Suprapubic skin (tissue), 4 donors: ENCODE measurements around the gene GARIN5B. TPM values are rescaled to one million over a fixed set of nuclear protein-coding genes. Genes with fewer than 3 reads are reported as not detected.

ENCODE experiments used
- DNase-seq, 2 donors: peaks; one replicate each; pipeline ENCODE4 v3.0.0-alpha.2; 2019; ENCODE audit warnings: low spot score in 2 of 2
- H3K27ac ChIP-seq: fragments of 200-600 bp; sonication (generic); one replicate; pipeline ENCODE4 v1.5.1; 2019
- H3K27me3 ChIP-seq: fragments of 200-600 bp; sonication (generic); one replicate; pipeline ENCODE4 v1.5.1; 2019
- H3K36me3 ChIP-seq: fragments of 200-600 bp; sonication (generic); one replicate; pipeline ENCODE4 v1.5.1; 2019
- H3K4me1 ChIP-seq: fragments of 200-600 bp; sonication (generic); one replicate; pipeline ENCODE4 v1.5.1; 2019
- H3K4me3 ChIP-seq: fragments of 200-600 bp; sonication (generic); one replicate; pipeline ENCODE4 v1.5.1; 2019; ENCODE audit warnings: mild to moderate bottlenecking
- H3K9me3 ChIP-seq: fragments of 200-600 bp; sonication (generic); one replicate; pipeline ENCODE4 v1.5.1; 2019
- EP300 ChIP-seq: sonication (generic); formaldehyde crosslinking; IDR thresholded peaks from one replicate; pipeline ENCODE4 v1.6.1; 2017; ENCODE audit warnings: antibody characterized with exemption
- POLR2A ChIP-seq, 2 donors: fragments of 450-650 bp; IDR thresholded peaks; one replicate each; pipeline ENCODE4 v1.6.1; 2017; ENCODE audit warnings: antibody characterized with exemption in 2 of 2, mild to moderate bottlenecking in 2 of 2, moderate library complexity in 2 of 2
- POLR2AphosphoS5 ChIP-seq, 3 donors: sonication (generic); formaldehyde crosslinking; IDR thresholded peaks; one replicate each; pipeline ENCODE4 v1.6.1; 2017; ENCODE audit warnings: antibody characterized with exemption in 3 of 3
- WGBS: methylation state at CpG from one replicate; pipeline ENCODE4 v1.1.5; 2018; 5-methylcytosine and 5-hydroxymethylcytosine counted together
- total RNA-seq, 4 donors: library from RNA; depleted of rRNA; stranded (reverse); fragments of >200 nt; gene quantifications; one replicate each; pipeline ENCODE4 v1.1.0, GENCODE V29; 2016
- TF ChIP-seq, protein P1 (sequence below), 2 donors: fragments of 200-600 bp in 1 of 2; fragments of 450-650 bp in 1 of 2; sonication (generic) in 1 of 2; IDR thresholded peaks; one replicate each; pipeline ENCODE4 v1.5.1; 2016 to 2019; ENCODE audit warnings: antibody characterized with exemption in 2 of 2, mild to moderate bottlenecking in 1 of 2, moderate library complexity in 1 of 2

Gene GARIN5B
- total RNA-seq, 4 donors from 2014 or later, result not detected

GRCh38 chr19:55341171-55341588 is 21.9 kb downstream of the GARIN5B start:
- H3K4me1 ChIP-seq, result peaks cover 41% of the 10 kb centered on the region
- H3K27ac ChIP-seq, result no peak overlapping the region
- no peaks in the 10 kb centered on the region for H3K9me3 ChIP-seq
- peaks cover 29% of the 10 kb centered on the region for H3K36me3 ChIP-seq
- TF ChIP-seq POLR2AphosphoS5 (IDR thresholded peaks at IDR 0.05), result no peak
- TF ChIP-seq, protein P1, sequence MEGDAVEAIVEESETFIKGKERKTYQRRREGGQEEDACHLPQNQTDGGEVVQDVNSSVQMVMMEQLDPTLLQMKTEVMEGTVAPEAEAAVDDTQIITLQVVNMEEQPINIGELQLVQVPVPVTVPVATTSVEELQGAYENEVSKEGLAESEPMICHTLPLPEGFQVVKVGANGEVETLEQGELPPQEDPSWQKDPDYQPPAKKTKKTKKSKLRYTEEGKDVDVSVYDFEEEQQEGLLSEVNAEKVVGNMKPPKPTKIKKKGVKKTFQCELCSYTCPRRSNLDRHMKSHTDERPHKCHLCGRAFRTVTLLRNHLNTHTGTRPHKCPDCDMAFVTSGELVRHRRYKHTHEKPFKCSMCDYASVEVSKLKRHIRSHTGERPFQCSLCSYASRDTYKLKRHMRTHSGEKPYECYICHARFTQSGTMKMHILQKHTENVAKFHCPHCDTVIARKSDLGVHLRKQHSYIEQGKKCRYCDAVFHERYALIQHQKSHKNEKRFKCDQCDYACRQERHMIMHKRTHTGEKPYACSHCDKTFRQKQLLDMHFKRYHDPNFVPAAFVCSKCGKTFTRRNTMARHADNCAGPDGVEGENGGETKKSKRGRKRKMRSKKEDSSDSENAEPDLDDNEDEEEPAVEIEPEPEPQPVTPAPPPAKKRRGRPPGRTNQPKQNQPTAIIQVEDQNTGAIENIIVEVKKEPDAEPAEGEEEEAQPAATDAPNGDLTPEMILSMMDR (IDR thresholded peaks at IDR 0.05), result no peak
- TF ChIP-seq EP300, result no peak
- TF ChIP-seq POLR2A (IDR thresholded peaks at IDR 0.05), result no peak
- peak; percentile 78 to 81 for DNase-seq
- WGBS, result 0% methylated on average over 2 of the region's 15 CpGs
- no peaks in the 10 kb centered on the region for H3K27me3 ChIP-seq
- H3K4me3 ChIP-seq, result peak overlapping the region; percentile 89

- Histone ChIP-seq H3K4me1 (peaks cover 37% of the 10 kb centered on the region), H3K4me3 (peak overlapping the region; percentile 89), H3K9me3 (no peaks in the 10 kb centered on the region), H3K36me3 (peaks cover 25% of the 10 kb centered on the region), H3K27me3 (no peaks in the 10 kb centered on the region), H3K27ac (no peak overlapping the region)
- DNase-seq, result peak in 1 of 2 donors; percentile 80
- 2% methylated on average over 24 of the region's 24 CpGs for WGBS
- TF ChIP-seq, protein P1 (IDR thresholded peaks at IDR 0.05), result no peak
- TF ChIP-seq POLR2AphosphoS5 (IDR thresholded peaks at IDR 0.05) (no peak), EP300 (no peak), POLR2A (IDR thresholded peaks at IDR 0.05) (no peak)
These were observed 22.3 kb downstream of the GARIN5B start for GRCh38 chr19:55340784-55341147.

GRCh38 chr19:55339889-55340783 is 22.9 kb downstream of the GARIN5B start:
- peak overlapping the region; percentile 89 for H3K4me3 ChIP-seq
- H3K4me1 ChIP-seq, result peaks cover 30% of the 10 kb centered on the region
- peak; percentile 79 to 82 for DNase-seq
- peak overlapping the region; percentile 94 for H3K27ac ChIP-seq
- 5% methylated on average over 25 of the region's 44 CpGs for WGBS
- no peaks in the 10 kb centered on the region for H3K9me3 ChIP-seq
- H3K36me3 ChIP-seq, result peaks cover 22% of the 10 kb centered on the region
- TF ChIP-seq EP300 (no peak), POLR2A (IDR thresholded peaks at IDR 0.05) (peak in 1 of 2 donors; percentile 80), POLR2AphosphoS5 (IDR thresholded peaks at IDR 0.05) (peak in 1 of 3 donors; percentile 63)
- no peaks in the 10 kb centered on the region for H3K27me3 ChIP-seq

GRCh38 chr19:55339105-55339888 is 23.8 kb downstream of the GARIN5B start, which contains the start of gene KMT5C:
TSS of gene KMT5C (plus strand) at chr19:55339876. CDS start at chr19:55341937, 2,061 bp downstream.
- peak within 1 kb of the TSS; percentile 89 for H3K4me3 ChIP-seq
- peak; percentile 100 for DNase-seq
- H3K27me3 ChIP-seq, result no peaks in the 10 kb centered on the region
- peaks cover 19% of the 10 kb centered on the region for H3K36me3 ChIP-seq
- peak in 2 of 3 donors; percentile 9 for TF ChIP-seq POLR2AphosphoS5 (IDR thresholded peaks at IDR 0.05)
- TF ChIP-seq EP300, result no peak
- TF ChIP-seq, protein P1 (IDR thresholded peaks at IDR 0.05), result peak in 1 of 2 donors; percentile 42
- peak in 1 of 2 donors; percentile 48 for TF ChIP-seq POLR2A (IDR thresholded peaks at IDR 0.05)
- peak within 1 kb of the TSS; percentile 94 for H3K27ac ChIP-seq
- peaks cover 30% of the 10 kb centered on the region for H3K4me1 ChIP-seq
- H3K9me3 ChIP-seq, result no peaks in the 10 kb centered on the region
- WGBS, result 0% methylated on average over 19 of the region's 63 CpGs

DNA sequence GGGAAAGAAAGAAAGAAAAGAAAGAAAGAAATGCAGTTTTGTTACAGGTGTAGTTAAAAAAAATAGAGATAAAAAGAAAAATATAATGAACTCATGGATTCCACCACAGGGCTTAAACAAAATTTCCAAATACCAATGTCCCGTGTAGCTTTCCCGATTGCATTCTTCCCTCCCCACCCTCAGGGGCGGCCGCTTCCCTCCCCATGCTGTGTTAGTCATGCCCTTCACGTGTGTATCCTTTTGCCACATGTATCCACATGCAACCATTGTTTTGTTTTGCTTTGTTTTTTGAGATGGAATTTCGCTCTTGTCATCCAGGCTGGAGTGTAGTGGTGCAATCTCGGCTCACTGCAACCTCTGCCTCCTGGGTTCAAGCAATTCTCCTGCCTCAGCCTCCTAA is 27.0 kb downstream of the GARIN5B start:
- H3K27ac ChIP-seq, result no peak overlapping the region
- H3K9me3 ChIP-seq, result no peaks in the 10 kb centered on the region
- H3K4me1 ChIP-seq, result peaks cover 23% of the 10 kb centered on the region
- no peak overlapping the region for H3K4me3 ChIP-seq
- no peak for DNase-seq
- no peaks in the 10 kb centered on the region for H3K36me3 ChIP-seq
- TF ChIP-seq EP300 (no peak), POLR2AphosphoS5 (IDR thresholded peaks at IDR 0.05) (peak in 1 of 3 donors; percentile 25)
- WGBS, result 36% methylated on average over 7 of the region's 7 CpGs
- peaks cover 12% of the 10 kb centered on the region for H3K27me3 ChIP-seq
